Neural crest cell (in vitro differentiated cells): Measurements from ENCODE around the gene ESR2. TPM values are rescaled to one million over a fixed set of nuclear protein-coding genes. Genes with fewer than 3 reads are reported as not detected.
A peak's percentile ranks its signal among the peaks of the same experiment; 100 is the strongest.

Experiments used
- DNase-seq: peaks from one replicate; pipeline ENCODE4 v3.0.0; 2021; ENCODE audit warnings: low read depth, mixed read lengths, low spot score
- H3K27ac Mint-ChIP-seq: one replicate; pipeline ENCODE4 v1.8.0; 2021; ENCODE audit warnings: mild to moderate bottlenecking, mixed read lengths; ENCODE audit not compliant: unreplicated experiment
- H3K27me3 Mint-ChIP-seq: 2 replicates; pipeline ENCODE4 v1.8.0; 2021; ENCODE audit warnings: low read depth, mild to moderate bottlenecking, mixed read lengths
- H3K36me3 Mint-ChIP-seq: 2 replicates; pipeline ENCODE4 v1.8.0; 2021; ENCODE audit warnings: low read depth, mild to moderate bottlenecking, mixed read lengths
- H3K4me1 Mint-ChIP-seq: 2 replicates; pipeline ENCODE4 v1.8.0; 2021; ENCODE audit warnings: mixed read lengths
- H3K4me3 Mint-ChIP-seq: one replicate; pipeline ENCODE4 v1.8.0; 2021; ENCODE audit warnings: mild to moderate bottlenecking, mixed read lengths
- H3K9me3 Mint-ChIP-seq: 2 replicates; pipeline ENCODE4 v1.8.0; 2021; ENCODE audit warnings: mixed read lengths
- total RNA-seq: library from RNA; stranded (reverse); gene quantifications from 2 replicates; pipeline ENCODE4 v1.2.1, GENCODE V29; 2021
- TF ChIP-seq, protein P1 (sequence below): fragments of 200-600 bp; sonication (generic); conservative IDR thresholded peaks from 2 replicates; pipeline ENCODE4 v1.5.0; 2021; ENCODE audit warnings: antibody characterized with exemption, mild to moderate bottlenecking

ESR2 gene
- total RNA-seq, 1 donor from 2014 or later: 0.33 TPM

DNA sequence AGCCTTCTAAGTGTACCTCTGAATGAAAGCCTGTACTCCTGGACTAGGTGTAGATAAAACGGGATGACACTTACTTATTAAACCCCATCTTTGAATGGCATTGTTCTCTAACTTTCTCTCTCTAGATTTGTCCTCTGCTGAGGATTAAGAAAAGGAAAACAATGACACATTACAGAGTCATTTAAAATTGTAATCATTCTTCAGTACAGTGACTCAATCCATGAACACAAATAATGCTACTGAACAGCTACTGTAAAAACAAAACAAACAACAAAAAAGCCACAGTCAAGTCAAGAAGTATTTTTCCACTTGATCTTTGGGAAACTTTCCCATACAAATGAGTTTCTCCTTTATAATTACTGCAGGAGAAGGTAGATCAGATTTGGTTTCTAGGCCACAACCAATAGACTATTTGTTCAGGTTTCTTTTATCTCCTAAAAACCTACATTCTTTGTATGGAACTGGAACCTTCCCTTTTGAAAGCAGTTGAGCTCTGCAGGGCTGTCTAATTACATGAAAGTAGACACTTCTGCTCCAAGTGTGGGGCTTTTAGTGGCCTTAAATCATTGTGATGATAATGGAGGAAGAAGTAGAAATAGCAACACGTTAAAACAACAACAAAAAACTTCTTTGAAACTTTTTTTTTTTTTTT lies 219.1 kb downstream of the ESR2 start:
- Mint-ChIP-seq H3K9me3 (no peaks in the 10 kb centered on the region), H3K4me3 (no peak overlapping the region), H3K36me3 (peaks cover 23% of the 10 kb centered on the region), H3K27ac (peak overlapping the region; percentile 8), H3K27me3 (no peaks in the 10 kb centered on the region), H3K4me1 (peaks cover 13% of the 10 kb centered on the region)
- DNase-seq: no peak
- TF ChIP-seq, protein P1, sequence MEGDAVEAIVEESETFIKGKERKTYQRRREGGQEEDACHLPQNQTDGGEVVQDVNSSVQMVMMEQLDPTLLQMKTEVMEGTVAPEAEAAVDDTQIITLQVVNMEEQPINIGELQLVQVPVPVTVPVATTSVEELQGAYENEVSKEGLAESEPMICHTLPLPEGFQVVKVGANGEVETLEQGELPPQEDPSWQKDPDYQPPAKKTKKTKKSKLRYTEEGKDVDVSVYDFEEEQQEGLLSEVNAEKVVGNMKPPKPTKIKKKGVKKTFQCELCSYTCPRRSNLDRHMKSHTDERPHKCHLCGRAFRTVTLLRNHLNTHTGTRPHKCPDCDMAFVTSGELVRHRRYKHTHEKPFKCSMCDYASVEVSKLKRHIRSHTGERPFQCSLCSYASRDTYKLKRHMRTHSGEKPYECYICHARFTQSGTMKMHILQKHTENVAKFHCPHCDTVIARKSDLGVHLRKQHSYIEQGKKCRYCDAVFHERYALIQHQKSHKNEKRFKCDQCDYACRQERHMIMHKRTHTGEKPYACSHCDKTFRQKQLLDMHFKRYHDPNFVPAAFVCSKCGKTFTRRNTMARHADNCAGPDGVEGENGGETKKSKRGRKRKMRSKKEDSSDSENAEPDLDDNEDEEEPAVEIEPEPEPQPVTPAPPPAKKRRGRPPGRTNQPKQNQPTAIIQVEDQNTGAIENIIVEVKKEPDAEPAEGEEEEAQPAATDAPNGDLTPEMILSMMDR: no peak

GRCh38 chr14:64069634-64070359 lies 224.4 kb downstream of the ESR2 start:
- Mint-ChIP-seq H3K4me1 (peaks cover 6% of the 10 kb centered on the region), H3K9me3 (no peaks in the 10 kb centered on the region), H3K27me3 (no peaks in the 10 kb centered on the region), H3K36me3 (peaks cover 20% of the 10 kb centered on the region), H3K4me3 (no peak overlapping the region), H3K27ac (peak overlapping the region; percentile 54)
- TF ChIP-seq, protein P1: no peak
- no peak for DNase-seq

- Mint-ChIP-seq H3K4me1 (peaks cover 12% of the 10 kb centered on the region), H3K9me3 (no peaks in the 10 kb centered on the region), H3K27ac (no peak overlapping the region), H3K36me3 (peaks cover 9% of the 10 kb centered on the region), H3K27me3 (no peaks in the 10 kb centered on the region), H3K4me3 (no peak overlapping the region)
- no peak for DNase-seq
- TF ChIP-seq, protein P1: no peak
These were observed 229.7 kb downstream of the ESR2 start for GRCh38 chr14:64064447-64064846.

GRCh38 chr14:64062381-64063115 lies 231.6 kb downstream of the ESR2 start:
- Mint-ChIP-seq H3K27ac (no peak overlapping the region), H3K36me3 (peaks cover 20% of the 10 kb centered on the region), H3K9me3 (no peaks in the 10 kb centered on the region), H3K27me3 (no peaks in the 10 kb centered on the region), H3K4me3 (no peak overlapping the region), H3K4me1 (peaks cover 8% of the 10 kb centered on the region)
- no peak for DNase-seq
- TF ChIP-seq, protein P1: no peak

GRCh38 chr14:64061706-64062105 lies 232.5 kb downstream of the ESR2 start:
- H3K27ac Mint-ChIP-seq: no peak overlapping the region
- DNase-seq: no peak
- TF ChIP-seq, protein P1: no peak
- H3K36me3 Mint-ChIP-seq: peaks cover 25% of the 10 kb centered on the region
- H3K27me3 Mint-ChIP-seq: no peaks in the 10 kb centered on the region
- H3K9me3 Mint-ChIP-seq: no peaks in the 10 kb centered on the region
- H3K4me1 Mint-ChIP-seq: peaks cover 7% of the 10 kb centered on the region
- no peak overlapping the region for H3K4me3 Mint-ChIP-seq
